Neutrophil (primary cell): ENCODE measurements around the gene ZNG1F.
"Not testable (repeated sequence)": the region's sequence is repeated elsewhere in the genome, so short reads cannot be mapped to it uniquely, and the experiment has no call there.

Experiments used
- H3K27ac ChIP-seq: fragments of 200-600 bp; sonication (generic); 2 replicates; pipeline ENCODE4 v1.5.1; 2016; ENCODE audit warnings: mild to moderate bottlenecking, moderate library complexity
- H3K27me3 ChIP-seq: fragments of 200-600 bp; sonication (generic); 2 replicates; pipeline ENCODE4 v1.6.0; 2016; ENCODE audit warnings: mild to moderate bottlenecking
- H3K36me3 ChIP-seq: fragments of 200-600 bp; sonication (generic); 2 replicates; pipeline ENCODE4 v1.5.1; 2017
- H3K4me1 ChIP-seq, 2 experiments: fragments of 200-600 bp in 1 of 2; sonication (generic) in 1 of 2; 1 replicate in 1 of 2; 2 replicates in 1 of 2; pipeline versions ENCODE4 v1.5.1 to v1.6.1; 2013 to 2016; ENCODE audit warnings: low read depth in 1 of 2, low read length in 1 of 2, mild to moderate bottlenecking in 1 of 2, moderate library complexity in 1 of 2; ENCODE audit not compliant: control insufficient read depth in 1 of 2, insufficient read depth in 1 of 2
- H3K4me3 ChIP-seq, 2 experiments: fragments of 200-600 bp in 1 of 2; sonication (generic) in 1 of 2; 1 replicate in 1 of 2; 2 replicates in 1 of 2; pipeline ENCODE4 v1.5.1; 2013 to 2016; ENCODE audit warnings: low read depth in 1 of 2, low read length in 1 of 2, mild to moderate bottlenecking in 1 of 2, moderate library complexity in 1 of 2
- H3K9me3 ChIP-seq: fragments of 200-600 bp; sonication (generic); 2 replicates; pipeline ENCODE4 v1.5.1; 2016
- TF ChIP-seq, protein P1 (sequence below): fragments of 200-600 bp; sonication (generic); IDR thresholded peaks from 2 replicates; pipeline ENCODE4 v1.5.1; 2016; ENCODE audit warnings: antibody characterized with exemption

ZNG1F gene

DNA sequence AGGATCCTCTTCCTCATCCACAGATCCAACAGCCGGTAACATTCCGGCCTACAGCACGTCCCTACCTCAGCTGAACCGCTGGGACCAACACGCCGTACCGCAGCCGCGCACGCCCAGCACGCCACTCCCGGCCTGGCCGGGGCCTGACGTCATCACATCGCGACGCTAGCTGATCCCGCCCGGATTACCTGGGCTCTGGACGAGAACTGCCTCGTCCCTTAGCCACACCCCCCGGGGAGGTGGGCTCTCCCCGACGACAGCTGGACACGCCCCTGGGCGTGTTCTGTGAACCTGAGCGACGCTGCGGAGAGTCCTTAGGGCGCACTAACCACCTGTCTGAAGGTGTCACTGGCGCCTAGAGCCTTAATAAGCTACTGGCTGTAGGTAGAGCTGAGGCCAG, at the start of gene ZNG1F:
TSS of gene ZNG1F (minus strand) at position 101 of the 400 bp plus-strand sequence. CDS start at position 42, 59 bp downstream.
- H3K27ac ChIP-seq, H3K27me3 ChIP-seq, H3K4me1 ChIP-seq, H3K36me3 ChIP-seq, H3K4me3 ChIP-seq, H3K9me3 ChIP-seq: not testable (repeated sequence)

DNA sequence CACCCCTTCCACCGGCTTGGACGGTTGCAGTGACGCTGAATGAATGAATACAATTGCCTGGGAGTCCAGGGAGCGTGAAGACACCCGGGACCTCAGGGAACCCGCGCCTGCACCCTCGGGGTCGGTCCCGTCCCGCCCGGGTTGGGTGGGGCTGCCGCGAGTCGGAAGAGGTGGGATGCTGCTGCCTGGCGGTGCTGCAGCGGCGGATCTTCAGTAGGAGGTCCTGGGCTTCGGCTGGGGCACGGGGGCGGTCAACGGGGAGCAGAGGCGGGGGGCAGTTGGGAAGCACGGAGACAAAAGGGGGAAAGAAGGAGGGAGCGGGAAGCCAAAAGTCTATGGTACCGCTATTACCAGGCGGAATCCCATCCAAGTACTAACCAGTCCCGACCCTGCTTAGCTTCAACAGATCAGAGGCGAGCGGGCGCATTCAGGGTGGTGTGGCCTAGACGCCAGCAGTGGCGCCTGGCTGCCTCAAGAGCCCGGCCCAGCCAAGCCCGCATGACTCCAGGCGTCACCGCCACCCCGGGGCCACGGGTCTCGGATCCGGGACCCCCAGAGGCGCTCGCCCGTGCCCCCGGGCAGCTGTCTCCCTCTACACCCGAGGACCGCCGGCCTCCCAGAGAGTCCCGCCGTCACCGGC, 48.1 kb upstream of the ZNG1F start:
- not testable (repeated sequence) for H3K27ac ChIP-seq, H3K9me3 ChIP-seq, H3K36me3 ChIP-seq, H3K4me1 ChIP-seq
- Histone ChIP-seq H3K27me3 (peaks cover 16% of the 10 kb centered on the region), H3K4me3 (peak overlapping the region in 1 of 2 experiments; percentile 25)

DNA sequence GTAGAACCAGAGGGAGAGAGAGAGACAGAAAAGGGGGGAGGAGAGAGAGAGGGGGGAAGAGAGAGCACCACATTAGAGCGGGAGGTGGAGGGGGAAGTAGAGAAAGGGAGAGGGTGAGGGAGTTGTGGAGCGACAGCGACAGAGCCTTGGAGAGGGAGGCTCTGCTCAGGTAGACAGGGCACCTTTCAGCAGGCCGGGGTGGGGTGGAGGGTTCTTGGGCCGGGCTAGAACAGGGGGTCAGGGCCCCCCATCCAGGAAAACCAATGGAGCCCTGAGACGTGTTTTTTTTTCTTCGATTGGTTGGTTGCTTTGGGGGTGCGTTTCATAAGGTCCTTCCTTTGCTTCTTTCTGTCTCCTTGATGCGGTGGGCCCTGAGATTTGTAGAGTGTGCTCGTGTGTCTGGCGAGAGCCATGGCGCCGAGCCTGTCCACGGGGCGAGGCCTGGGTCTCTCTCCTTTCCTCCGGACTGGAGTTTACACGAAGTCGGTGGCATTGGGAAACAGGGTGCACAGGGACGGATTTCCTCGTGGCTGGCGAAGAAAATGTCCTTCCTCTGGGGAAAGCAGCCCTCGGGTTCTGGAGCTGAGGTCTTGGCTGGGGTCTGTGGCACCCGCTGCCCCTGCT, 47.5 kb upstream of the ZNG1F start:
- Histone ChIP-seq H3K27me3 (peaks cover 17% of the 10 kb centered on the region), H3K4me3 (peak overlapping the region in 1 of 2 experiments; percentile 40)
- H3K9me3 ChIP-seq, H3K36me3 ChIP-seq, H3K27ac ChIP-seq, H3K4me1 ChIP-seq: not testable (repeated sequence)

DNA sequence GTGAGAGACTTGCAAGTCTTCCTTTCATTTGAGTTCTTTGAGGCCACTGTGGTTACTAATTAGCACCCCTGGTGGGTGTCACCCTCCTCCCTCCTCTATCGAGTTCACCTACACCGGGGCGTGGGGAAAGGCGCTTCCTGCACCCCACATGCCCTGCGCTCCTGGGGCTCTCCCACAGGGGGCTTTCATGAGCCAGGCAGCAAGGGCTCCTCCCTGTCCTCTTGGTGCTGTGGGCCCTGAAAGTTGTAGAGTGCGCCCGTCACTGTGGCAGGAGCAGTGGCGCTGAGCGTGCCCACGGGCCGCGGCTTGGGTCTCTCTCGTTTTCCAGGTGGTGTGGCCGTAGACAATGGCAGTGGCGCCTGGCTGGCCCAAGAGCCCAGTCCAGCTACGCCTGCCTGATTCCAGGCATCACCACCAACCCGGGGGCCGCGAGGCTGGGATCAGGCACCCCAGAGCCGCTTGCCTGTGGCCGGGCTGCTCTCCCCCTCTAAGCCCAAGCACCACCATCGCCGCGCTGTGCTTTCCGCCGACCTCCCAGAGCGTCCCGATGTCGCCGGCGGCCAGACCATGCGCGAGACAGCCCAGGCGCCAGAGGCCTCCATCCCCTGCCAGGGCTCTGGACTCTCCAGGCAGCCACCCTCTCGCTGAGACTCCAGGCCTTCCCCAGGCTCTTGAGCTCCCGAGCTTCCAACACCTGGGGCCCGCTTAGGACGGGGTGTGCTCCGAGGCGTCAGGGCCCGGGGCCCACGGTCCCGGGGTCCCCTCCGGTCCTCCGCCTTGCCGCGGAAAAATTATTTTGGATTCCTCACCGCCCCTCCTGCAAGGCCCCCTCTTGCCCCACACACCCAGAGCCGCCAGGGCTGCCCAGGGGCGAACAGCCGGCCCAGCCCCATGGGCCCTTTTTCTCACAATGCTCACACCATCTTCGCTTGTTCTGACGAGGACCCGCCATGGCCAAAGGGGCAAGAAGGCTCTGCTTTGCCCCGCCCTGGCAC, 46.0 kb upstream of the ZNG1F start:
- H3K27me3 ChIP-seq: peaks cover 14% of the 10 kb centered on the region
- not testable (repeated sequence) for H3K36me3 ChIP-seq, H3K4me1 ChIP-seq, H3K9me3 ChIP-seq
- H3K4me3 ChIP-seq: peak overlapping the region; percentile 55 to 61
- peak overlapping the region; percentile 52 for H3K27ac ChIP-seq

DNA sequence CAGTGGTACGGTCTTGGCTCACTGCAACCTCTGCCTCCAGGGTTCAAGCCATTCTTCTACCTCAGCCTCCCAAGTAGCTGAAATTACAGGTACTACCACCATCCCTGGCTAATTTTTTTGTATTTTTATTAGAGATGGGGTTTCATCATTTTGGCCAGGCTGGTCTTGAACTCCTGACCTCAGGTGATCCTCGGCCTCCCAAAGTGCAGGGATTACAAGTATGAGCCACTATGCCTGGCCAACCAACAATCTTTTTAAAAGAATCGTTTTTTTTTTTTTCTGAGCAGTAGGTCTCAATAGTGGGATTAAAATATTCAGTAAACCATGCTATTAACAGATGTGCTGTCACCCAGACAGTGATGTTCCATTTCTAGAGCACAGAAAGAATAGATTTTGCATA, 45.1 kb upstream of the ZNG1F start:
- H3K4me1 ChIP-seq: not testable (repeated sequence)

DNA sequence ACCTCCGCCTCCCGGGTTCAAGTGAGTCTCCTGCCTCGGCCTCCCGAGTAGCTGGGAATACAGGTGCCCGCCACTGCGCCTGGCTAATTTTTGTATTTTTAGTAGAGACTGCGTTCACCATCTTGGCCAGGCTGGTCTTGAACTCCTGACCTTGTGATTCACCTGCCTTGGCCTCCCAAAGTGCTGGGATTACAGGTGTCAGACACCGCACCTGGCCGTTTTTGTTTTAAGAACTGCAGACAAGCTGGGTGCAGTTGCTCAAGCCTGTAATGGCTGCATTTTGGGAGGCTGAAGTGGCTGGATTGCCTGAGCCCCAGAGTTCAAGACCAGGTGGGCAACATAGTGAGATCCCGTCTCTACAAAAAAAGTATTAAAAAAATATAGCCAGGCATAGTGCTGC, 43.2 kb upstream of the ZNG1F start:
- H3K27me3 ChIP-seq: peaks cover 19% of the 10 kb centered on the region
- not testable (repeated sequence) for H3K27ac ChIP-seq, H3K36me3 ChIP-seq, H3K4me3 ChIP-seq, H3K4me1 ChIP-seq, H3K9me3 ChIP-seq

More for the DNA sequence above, 45.1 kb upstream of the ZNG1F start:
- Histone ChIP-seq H3K4me3 (peak overlapping the region; percentile 55 to 61), H3K27me3 (peaks cover 18% of the 10 kb centered on the region)
- H3K36me3 ChIP-seq, H3K9me3 ChIP-seq, H3K27ac ChIP-seq: not testable (repeated sequence)

DNA sequence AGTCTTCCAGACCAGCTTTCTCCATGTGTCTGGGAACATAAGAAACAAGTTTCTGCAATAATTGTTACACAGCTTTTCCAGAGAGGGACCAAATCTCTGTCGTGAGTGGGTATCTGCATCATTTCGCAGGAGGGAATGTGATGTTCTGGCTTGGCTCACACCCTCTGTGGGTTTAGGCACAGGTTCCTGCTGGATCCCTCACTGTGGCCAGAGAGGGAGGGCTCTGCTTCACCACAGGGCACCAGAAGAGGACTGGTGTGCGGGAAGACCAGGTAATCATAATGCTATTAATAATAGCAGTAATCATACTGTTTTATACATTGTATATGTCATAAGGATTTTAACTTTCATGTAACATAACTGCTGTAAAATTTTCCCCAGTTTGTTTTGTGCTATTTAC, 41.3 kb upstream of the ZNG1F start:
- H3K27ac ChIP-seq, H3K36me3 ChIP-seq: not testable (repeated sequence)
- H3K27me3 ChIP-seq: peaks cover 19% of the 10 kb centered on the region

DNA sequence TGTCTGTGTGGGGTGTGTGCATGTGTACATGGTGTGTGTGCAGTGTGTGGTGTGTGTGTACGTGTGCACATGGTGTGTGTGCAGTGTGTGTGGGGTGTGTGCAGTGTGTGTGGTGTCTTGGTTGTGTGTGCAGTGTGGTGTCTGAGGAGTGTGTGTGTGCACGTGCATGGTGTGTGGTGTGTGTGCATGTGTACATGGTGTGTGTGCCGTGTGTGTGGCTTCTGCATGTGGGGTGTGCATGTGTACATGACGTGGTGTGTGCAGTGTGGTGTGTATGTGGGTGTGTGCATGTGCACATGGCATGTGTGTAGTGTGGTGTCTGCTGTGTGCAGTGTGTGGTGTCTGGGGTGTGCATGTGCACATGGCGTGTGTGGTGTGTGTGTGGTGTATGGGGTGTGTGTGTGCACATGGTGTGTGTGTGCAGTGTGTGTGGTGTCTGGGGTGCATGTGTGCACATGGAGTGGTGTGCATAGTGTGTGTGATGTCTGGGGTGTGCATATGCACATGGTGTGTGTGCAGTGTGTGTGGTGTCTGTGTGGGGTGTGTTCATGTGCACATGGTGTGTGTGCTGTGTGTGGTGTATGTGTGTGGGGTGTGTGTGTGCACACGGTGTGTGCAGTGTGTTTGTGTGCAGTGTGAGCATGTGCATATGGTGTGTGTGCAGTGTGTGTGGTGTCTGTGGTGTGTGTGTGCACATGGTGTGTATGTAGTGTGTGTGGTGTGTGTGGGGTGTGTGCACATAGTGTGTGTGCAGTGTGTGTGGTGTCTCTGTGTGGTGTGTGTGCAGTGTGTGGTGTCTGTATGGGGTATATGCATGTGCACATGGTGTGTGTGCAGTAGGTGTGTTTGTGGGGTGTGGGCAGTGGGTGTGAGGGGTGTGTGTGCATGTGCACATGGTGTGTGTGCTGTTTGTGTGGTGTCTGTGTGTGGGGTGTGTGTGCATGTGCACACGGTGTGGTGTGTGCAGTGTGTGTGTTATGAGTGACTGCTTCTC, 40.6 kb upstream of the ZNG1F start:
- peaks cover 17% of the 10 kb centered on the region for H3K27me3 ChIP-seq
- no peak overlapping the region for H3K4me3 ChIP-seq
- H3K27ac ChIP-seq: no peak overlapping the region
- H3K9me3 ChIP-seq: peaks cover 9% of the 10 kb centered on the region
- TF ChIP-seq, protein P1, sequence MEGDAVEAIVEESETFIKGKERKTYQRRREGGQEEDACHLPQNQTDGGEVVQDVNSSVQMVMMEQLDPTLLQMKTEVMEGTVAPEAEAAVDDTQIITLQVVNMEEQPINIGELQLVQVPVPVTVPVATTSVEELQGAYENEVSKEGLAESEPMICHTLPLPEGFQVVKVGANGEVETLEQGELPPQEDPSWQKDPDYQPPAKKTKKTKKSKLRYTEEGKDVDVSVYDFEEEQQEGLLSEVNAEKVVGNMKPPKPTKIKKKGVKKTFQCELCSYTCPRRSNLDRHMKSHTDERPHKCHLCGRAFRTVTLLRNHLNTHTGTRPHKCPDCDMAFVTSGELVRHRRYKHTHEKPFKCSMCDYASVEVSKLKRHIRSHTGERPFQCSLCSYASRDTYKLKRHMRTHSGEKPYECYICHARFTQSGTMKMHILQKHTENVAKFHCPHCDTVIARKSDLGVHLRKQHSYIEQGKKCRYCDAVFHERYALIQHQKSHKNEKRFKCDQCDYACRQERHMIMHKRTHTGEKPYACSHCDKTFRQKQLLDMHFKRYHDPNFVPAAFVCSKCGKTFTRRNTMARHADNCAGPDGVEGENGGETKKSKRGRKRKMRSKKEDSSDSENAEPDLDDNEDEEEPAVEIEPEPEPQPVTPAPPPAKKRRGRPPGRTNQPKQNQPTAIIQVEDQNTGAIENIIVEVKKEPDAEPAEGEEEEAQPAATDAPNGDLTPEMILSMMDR: no peak
- H3K36me3 ChIP-seq: peaks cover 8% of the 10 kb centered on the region
- H3K4me1 ChIP-seq: peaks cover 4% of the 10 kb centered on the region in 2 experiments

More for the DNA sequence above, 41.3 kb upstream of the ZNG1F start:
- H3K4me1 ChIP-seq, H3K9me3 ChIP-seq, H3K4me3 ChIP-seq: not testable (repeated sequence)

DNA sequence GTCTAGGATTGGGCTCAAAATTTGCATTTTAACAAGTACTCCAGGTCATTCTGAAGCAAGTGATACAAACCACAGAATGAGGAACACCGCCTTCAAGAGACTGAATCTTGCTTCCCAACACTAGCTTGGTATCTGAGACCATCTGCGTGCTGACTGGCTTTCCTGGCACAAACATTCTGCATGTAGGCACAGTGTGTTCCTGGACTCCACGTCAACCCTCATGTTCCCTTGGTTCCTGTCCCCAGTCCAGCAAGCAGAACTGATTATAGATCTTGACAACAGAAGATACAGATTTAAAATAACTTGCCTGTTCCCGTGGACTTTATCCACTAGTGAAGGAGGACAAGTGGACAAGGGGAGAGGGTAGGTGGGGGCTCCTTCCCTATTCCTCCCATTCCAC, 30.7 kb upstream of the ZNG1F start:
- not testable (repeated sequence) for H3K4me1 ChIP-seq, H3K27me3 ChIP-seq, H3K27ac ChIP-seq, H3K9me3 ChIP-seq, H3K4me3 ChIP-seq, H3K36me3 ChIP-seq

DNA sequence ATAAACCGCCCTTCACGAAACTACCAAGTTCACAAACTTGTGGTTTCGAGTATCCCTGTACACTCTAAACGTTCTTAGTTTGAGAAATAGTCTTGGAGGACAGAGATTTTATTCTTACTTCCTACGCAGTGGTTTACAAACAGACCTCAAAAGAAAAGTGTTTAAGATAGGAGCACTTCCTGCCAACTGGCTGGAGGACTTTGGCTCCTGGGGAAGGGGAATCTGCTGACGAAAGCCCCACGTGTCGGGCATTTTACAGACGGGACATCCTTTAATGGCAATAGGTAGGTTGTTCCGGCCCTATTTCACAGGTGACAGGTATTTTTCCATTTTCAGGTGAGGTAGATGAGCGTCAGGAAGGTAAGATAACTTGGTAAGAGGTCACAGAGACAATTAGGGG, 678 bp downstream of the ZNG1F start:
- H3K27me3 ChIP-seq, H3K4me3 ChIP-seq, H3K27ac ChIP-seq, H3K4me1 ChIP-seq, H3K9me3 ChIP-seq, H3K36me3 ChIP-seq: not testable (repeated sequence)

DNA sequence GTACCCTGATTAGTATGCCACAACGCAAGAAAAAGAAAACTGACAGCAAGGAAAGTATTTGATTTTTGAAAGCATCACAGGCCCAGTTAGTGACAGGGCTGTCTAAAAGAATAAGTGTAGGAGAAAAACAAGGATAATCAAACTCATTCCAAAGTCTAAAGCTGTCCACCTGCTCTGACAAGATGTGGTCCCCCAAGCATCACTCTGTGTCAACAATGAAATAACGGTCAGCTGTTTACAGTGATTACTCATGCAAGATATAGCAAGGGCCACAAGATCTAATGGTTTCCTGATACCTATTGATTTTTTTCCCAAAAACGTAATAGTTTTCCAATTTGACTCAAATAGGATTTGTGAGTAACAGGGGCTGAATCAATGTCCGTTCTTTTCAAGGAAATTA, 14.1 kb downstream of the ZNG1F start:
- H3K27ac ChIP-seq, H3K4me1 ChIP-seq, H3K36me3 ChIP-seq, H3K9me3 ChIP-seq, H3K27me3 ChIP-seq, H3K4me3 ChIP-seq: not testable (repeated sequence)
